Endodermal cell (in vitro differentiated cells): ENCODE results near the gene ZC3H12A. TPM values are rescaled to one million over a fixed set of nuclear protein-coding genes. Genes with fewer than 3 reads are reported as not detected.
A peak's percentile ranks its signal among the peaks of the same experiment; 100 is the strongest.

Experiments used
- DNase-seq: peaks from one replicate; pipeline ENCODE4 v3.0.0-alpha.2; 2017
- H3K27ac ChIP-seq: 2 replicates; pipeline ENCODE4 v1.5.1; 2013; ENCODE audit warnings: mild to moderate bottlenecking, low read depth, low read length, moderate library complexity
- H3K27me3 ChIP-seq: 2 replicates; pipeline ENCODE4 v1.6.1; 2013; ENCODE audit warnings: mild to moderate bottlenecking, low read length, moderate library complexity; ENCODE audit not compliant: insufficient read depth, control insufficient read depth, poor library complexity, severe bottlenecking
- H3K36me3 ChIP-seq: 2 replicates; pipeline ENCODE4 v1.7.0; 2013; ENCODE audit warnings: mild to moderate bottlenecking, low read length, moderate library complexity; ENCODE audit not compliant: control insufficient read depth, insufficient read depth
- H3K4me1 ChIP-seq: one replicate; pipeline ENCODE4 v1.7.0; 2013; ENCODE audit warnings: low read length; ENCODE audit not compliant: control insufficient read depth, insufficient read depth
- H3K4me3 ChIP-seq: 2 replicates; pipeline ENCODE4 v1.5.1; 2013; ENCODE audit warnings: mild to moderate bottlenecking, low read length, moderate library complexity
- H3K9ac ChIP-seq: 2 replicates; pipeline ENCODE4 v1.6.1; 2013; ENCODE audit warnings: mild to moderate bottlenecking, low read length, moderate library complexity; ENCODE audit not compliant: poor library complexity, severe bottlenecking; ENCODE audit errors: extremely low read depth
- H3K9me3 ChIP-seq: 2 replicates; pipeline ENCODE4 v1.6.1; 2013; ENCODE audit warnings: mild to moderate bottlenecking, low read length, moderate library complexity; ENCODE audit not compliant: control insufficient read depth
- H3K27ac Mint-ChIP-seq: 2 replicates; pipeline ENCODE4 v1.8.0; 2020; ENCODE audit warnings: mixed read lengths
- H3K27me3 Mint-ChIP-seq: 2 replicates; pipeline ENCODE4 v1.8.0; 2021; ENCODE audit warnings: mild to moderate bottlenecking, mixed read lengths; ENCODE audit not compliant: insufficient read depth
- H3K36me3 Mint-ChIP-seq: 2 replicates; pipeline ENCODE4 v1.8.0; 2020; ENCODE audit warnings: low read depth, mixed read lengths
- H3K4me1 Mint-ChIP-seq: 2 replicates; pipeline ENCODE4 v1.8.0; 2020; ENCODE audit warnings: mixed read lengths
- H3K4me3 Mint-ChIP-seq: 2 replicates; pipeline ENCODE4 v1.8.0; 2020; ENCODE audit warnings: mild to moderate bottlenecking, moderate library complexity, mixed read lengths
- H3K9me3 Mint-ChIP-seq: 2 replicates; pipeline ENCODE4 v1.8.0; 2020; ENCODE audit warnings: mild to moderate bottlenecking, mixed read lengths
- WGBS, 2 experiments: methylation state at CpG; one replicate each; pipeline versions ENCODE4 v1.1.5 to v1.1.7; 2013; ENCODE audit warnings: missing lambda C conversion rate in 2 of 2, mixed read lengths in 1 of 2; ENCODE audit not compliant: insufficient coverage in 1 of 2, insufficient read length in 1 of 2; 5-methylcytosine and 5-hydroxymethylcytosine counted together
- total RNA-seq, 2 donors: library from RNA; stranded (reverse); fragmentation: NEBNext Ultra II Directional in 1 of 2; extraction: Animal tissue kit (Norgen Biotek cat#: 25700) in 1 of 2; gene quantifications; 2 replicates in 1 of 2; 3 replicates in 1 of 2; pipeline ENCODE4 v1.2.1, GENCODE V29; 2021
- TF ChIP-seq, protein P1 (sequence below): fragments of 200-600 bp; sonication (generic); conservative IDR thresholded peaks from 2 replicates; pipeline ENCODE4 v1.5.0; 2021; ENCODE audit warnings: antibody characterized with exemption, mild to moderate bottlenecking

The ZC3H12A gene
- total RNA-seq, 2 donors from 2014 or later = 5.5 to 5.8 TPM

GRCh38 chr1:37448185-37448584 lies 26.2 kb upstream of the ZC3H12A start:
- peaks cover 26% of the 10 kb centered on the region for H3K27me3 Mint-ChIP-seq
- Histone ChIP-seq H3K9ac (no peak overlapping the region), H3K27ac (no peak overlapping the region), H3K4me1 (no peaks in the 10 kb centered on the region), H3K27me3 (no peaks in the 10 kb centered on the region), H3K36me3 (no peaks in the 10 kb centered on the region), H3K4me3 (no peak overlapping the region), H3K9me3 (no peaks in the 10 kb centered on the region)
- H3K4me1 Mint-ChIP-seq = peaks cover 13% of the 10 kb centered on the region
- H3K36me3 Mint-ChIP-seq = no peaks in the 10 kb centered on the region
- TF ChIP-seq, protein P1, sequence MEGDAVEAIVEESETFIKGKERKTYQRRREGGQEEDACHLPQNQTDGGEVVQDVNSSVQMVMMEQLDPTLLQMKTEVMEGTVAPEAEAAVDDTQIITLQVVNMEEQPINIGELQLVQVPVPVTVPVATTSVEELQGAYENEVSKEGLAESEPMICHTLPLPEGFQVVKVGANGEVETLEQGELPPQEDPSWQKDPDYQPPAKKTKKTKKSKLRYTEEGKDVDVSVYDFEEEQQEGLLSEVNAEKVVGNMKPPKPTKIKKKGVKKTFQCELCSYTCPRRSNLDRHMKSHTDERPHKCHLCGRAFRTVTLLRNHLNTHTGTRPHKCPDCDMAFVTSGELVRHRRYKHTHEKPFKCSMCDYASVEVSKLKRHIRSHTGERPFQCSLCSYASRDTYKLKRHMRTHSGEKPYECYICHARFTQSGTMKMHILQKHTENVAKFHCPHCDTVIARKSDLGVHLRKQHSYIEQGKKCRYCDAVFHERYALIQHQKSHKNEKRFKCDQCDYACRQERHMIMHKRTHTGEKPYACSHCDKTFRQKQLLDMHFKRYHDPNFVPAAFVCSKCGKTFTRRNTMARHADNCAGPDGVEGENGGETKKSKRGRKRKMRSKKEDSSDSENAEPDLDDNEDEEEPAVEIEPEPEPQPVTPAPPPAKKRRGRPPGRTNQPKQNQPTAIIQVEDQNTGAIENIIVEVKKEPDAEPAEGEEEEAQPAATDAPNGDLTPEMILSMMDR = peak; percentile 61
- WGBS, 2 experiments = 65% methylated on average over 2 of the region's 2 CpGs; no CpG with 5 or more reads in 1 of the 2 experiments
- no peaks in the 10 kb centered on the region for H3K9me3 Mint-ChIP-seq
- no peak overlapping the region for H3K27ac Mint-ChIP-seq
- no peak overlapping the region for H3K4me3 Mint-ChIP-seq
- DNase-seq = peak; percentile 80

GRCh38 chr1:37448691-37449417 lies 25.5 kb upstream of the ZC3H12A start:
- no peaks in the 10 kb centered on the region for H3K4me1 ChIP-seq
- no peaks in the 10 kb centered on the region for H3K27me3 ChIP-seq
- H3K27me3 Mint-ChIP-seq = peaks cover 21% of the 10 kb centered on the region
- H3K27ac Mint-ChIP-seq = no peak overlapping the region
- H3K4me1 Mint-ChIP-seq = peaks cover 13% of the 10 kb centered on the region
- H3K9me3 Mint-ChIP-seq = no peaks in the 10 kb centered on the region
- H3K27ac ChIP-seq = no peak overlapping the region
- no peaks in the 10 kb centered on the region for H3K9me3 ChIP-seq
- no peaks in the 10 kb centered on the region for H3K36me3 ChIP-seq
- no peak for DNase-seq
- TF ChIP-seq, protein P1 = no peak
- no peak overlapping the region for H3K4me3 Mint-ChIP-seq
- H3K36me3 Mint-ChIP-seq = no peaks in the 10 kb centered on the region
- H3K9ac ChIP-seq = no peak overlapping the region
- no peak overlapping the region for H3K4me3 ChIP-seq
- WGBS, 2 experiments = 79 to 88% methylated on average over 13 to 15 of the region's 15 CpGs

DNA sequence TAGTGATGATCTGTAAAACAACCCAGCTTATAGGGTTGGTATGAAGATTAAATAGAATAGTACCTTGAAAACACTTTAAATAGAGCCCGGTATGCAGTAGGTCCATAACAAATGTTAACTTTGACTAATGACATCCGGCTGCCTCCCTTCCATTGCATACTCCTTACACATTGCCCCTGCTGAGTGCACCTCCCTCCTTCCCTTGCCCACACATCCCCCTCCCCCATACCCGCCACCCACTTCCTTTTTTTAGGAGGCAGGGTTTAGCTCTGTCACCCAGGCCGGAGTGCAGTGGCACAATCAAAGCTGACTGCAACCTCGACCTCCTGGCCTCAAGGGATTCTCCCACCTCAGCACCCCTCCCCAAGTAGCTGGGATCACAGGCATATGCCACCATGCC lies 24.4 kb upstream of the ZC3H12A start:
- DNase-seq = no peak
- WGBS, 2 experiments = 63 to 67% methylated on average over 3 to 5 of the region's 5 CpGs
- peaks cover 13% of the 10 kb centered on the region for H3K4me1 Mint-ChIP-seq

More for the DNA sequence above, 24.4 kb upstream of the ZC3H12A start:
- Histone ChIP-seq H3K9me3 (no peaks in the 10 kb centered on the region), H3K4me1 (no peaks in the 10 kb centered on the region), H3K36me3 (no peaks in the 10 kb centered on the region), H3K4me3 (no peak overlapping the region), H3K27ac (no peak overlapping the region), H3K27me3 (no peaks in the 10 kb centered on the region), H3K9ac (no peak overlapping the region)
- Mint-ChIP-seq H3K9me3 (no peaks in the 10 kb centered on the region), H3K27me3 (peaks cover 20% of the 10 kb centered on the region), H3K4me3 (no peak overlapping the region), H3K27ac (no peak overlapping the region), H3K36me3 (no peaks in the 10 kb centered on the region)
- TF ChIP-seq, protein P1 = no peak
